Keratinocyte (primary cell): ENCODE data around the gene HOXB6. TPM values are rescaled to one million over a fixed set of nuclear protein-coding genes. Genes with fewer than 3 reads are reported as not detected.

Source experiments
- DNase-seq: peaks from one replicate; pipeline ENCODE4 v3.0.0-alpha.2; 2011; ENCODE audit warnings: low read depth, missing footprints, low spot score
- FAIRE-seq: peaks from 2 replicates; lab custom pipeline; 2011; peaks lifted over from hg19 to GRCh38; lab: Jason Lieb, UNC
- H2AFZ ChIP-seq: 2 replicates; pipeline ENCODE4 v1.6.0; 2012; ENCODE audit warnings: low read length, control low read depth, inconsistent platforms; ENCODE audit not compliant: control insufficient read depth
- H3K27ac ChIP-seq: 2 replicates; pipeline ENCODE4 v1.5.1; 2011; ENCODE audit warnings: low read length; ENCODE audit not compliant: control insufficient read depth, insufficient read depth
- H3K27me3 ChIP-seq: 3 replicates; pipeline ENCODE4 v1.6.0; 2011; ENCODE audit warnings: low read length; ENCODE audit not compliant: control insufficient read depth, insufficient read depth; ENCODE audit errors: extremely low read depth
- H3K36me3 ChIP-seq, 2 experiments: 2 replicates in 1 of 2; 3 replicates in 1 of 2; pipeline ENCODE4 v1.5.1; 2011; ENCODE audit warnings: low read length in 2 of 2, mild to moderate bottlenecking in 1 of 2; ENCODE audit not compliant: control insufficient read depth in 2 of 2, insufficient read depth in 2 of 2; ENCODE audit errors: extremely low read depth in 1 of 2
- H3K4me1 ChIP-seq: 3 replicates; pipeline ENCODE4 v1.5.1; 2011; ENCODE audit warnings: low read length; ENCODE audit not compliant: control insufficient read depth, insufficient read depth; ENCODE audit errors: extremely low read depth
- H3K4me2 ChIP-seq: 3 replicates; pipeline ENCODE4 v1.6.0; 2011; ENCODE audit warnings: low read depth, low read length; ENCODE audit not compliant: control insufficient read depth, insufficient read depth; ENCODE audit errors: extremely low read depth
- H3K4me3 ChIP-seq, 3 experiments: fragments of 200-600 bp in 1 of 3; sonication (generic) in 1 of 3; 2 replicates in 2 of 3; 3 replicates in 1 of 3; pipeline ENCODE4 v1.5.1; 2011 to 2016; ENCODE audit warnings: low read length in 3 of 3, mild to moderate bottlenecking in 3 of 3, control low read depth in 2 of 3, inconsistent platforms in 1 of 3, low read depth in 1 of 3, mixed read lengths in 1 of 3, mixed run types in 1 of 3, moderate library complexity in 1 of 3; ENCODE audit not compliant: control insufficient read depth in 2 of 3, insufficient read depth in 2 of 3; ENCODE audit errors: extremely low read depth in 1 of 3
- H3K79me2 ChIP-seq: 2 replicates; pipeline ENCODE4 v1.6.0; 2012; ENCODE audit warnings: low read length; ENCODE audit not compliant: control insufficient read depth, insufficient read depth
- H3K9ac ChIP-seq: 3 replicates; pipeline ENCODE4 v1.6.0; 2011; ENCODE audit warnings: low read length; ENCODE audit not compliant: control insufficient read depth, insufficient read depth; ENCODE audit errors: extremely low read depth
- H3K9me1 ChIP-seq: 3 replicates; pipeline ENCODE4 v1.6.0; 2011; ENCODE audit warnings: low read length; ENCODE audit not compliant: control insufficient read depth, insufficient read depth; ENCODE audit errors: extremely low read depth
- H3K9me3 ChIP-seq: 2 replicates; pipeline ENCODE4 v1.5.1; 2012; ENCODE audit warnings: low read depth, low read length; ENCODE audit not compliant: control insufficient read depth
- H4K20me1 ChIP-seq: 3 replicates; pipeline ENCODE4 v1.6.0; 2011; ENCODE audit warnings: low read length; ENCODE audit not compliant: control insufficient read depth, insufficient read depth; ENCODE audit errors: extremely low read depth
- EZH2 ChIP-seq: IDR thresholded peaks from one replicate; pipeline ENCODE4 v1.6.1; 2012; ENCODE audit warnings: inconsistent platforms, mild to moderate bottlenecking, low read length, moderate library complexity
- dilution Hi-C: fragments of 300-500 bp; cut with MboI; formaldehyde crosslinking; loops from one replicate; pipeline ENCODE4 v1.7.0; 2020; ENCODE audit warnings: low sequenced_read_pairs; ENCODE audit not compliant: extremely low pct_ligation_motif_present
- polyA plus RNA-seq, 5 experiments: library from polyadenylated mRNA; depleted of rRNA in 3 of 5; stranded (reverse) in 3 of 5; stranded (forward) in 1 of 5; unstranded in 1 of 5; fragments of >200 nt; gene quantifications; 1 replicate in 1 of 5; 2 replicates in 3 of 5; 3 replicates in 1 of 5; pipeline versions ENCODE4 v1.2.1 to v1.2.3, GENCODE V29; 2011 to 2012; ENCODE audit warnings: missing spikeins in 2 of 5, low read depth in 1 of 5, low replicate concordance in 1 of 5
- TF ChIP-seq, protein P1 (sequence below), 3 experiments: IDR thresholded peaks in 1 of 3; conservative IDR thresholded peaks in 1 of 3; optimal IDR thresholded peaks in 1 of 3; 2 replicates in 2 of 3; 3 replicates in 1 of 3; pipeline versions ENCODE3 to v1.5.1; 2011; ENCODE audit warnings: low read length in 3 of 3, mild to moderate bottlenecking in 3 of 3, moderate library complexity in 2 of 3, control low read depth in 1 of 3, inconsistent platforms in 1 of 3; ENCODE audit not compliant: insufficient read depth in 2 of 3; ENCODE audit errors: extremely low read depth in 1 of 3

The HOXB6 gene
- polyA plus RNA-seq, 1 donor (not counting 4 experiments of a cell fraction or from before 2014, with no cell fraction given), result 0.62 TPM

DNA sequence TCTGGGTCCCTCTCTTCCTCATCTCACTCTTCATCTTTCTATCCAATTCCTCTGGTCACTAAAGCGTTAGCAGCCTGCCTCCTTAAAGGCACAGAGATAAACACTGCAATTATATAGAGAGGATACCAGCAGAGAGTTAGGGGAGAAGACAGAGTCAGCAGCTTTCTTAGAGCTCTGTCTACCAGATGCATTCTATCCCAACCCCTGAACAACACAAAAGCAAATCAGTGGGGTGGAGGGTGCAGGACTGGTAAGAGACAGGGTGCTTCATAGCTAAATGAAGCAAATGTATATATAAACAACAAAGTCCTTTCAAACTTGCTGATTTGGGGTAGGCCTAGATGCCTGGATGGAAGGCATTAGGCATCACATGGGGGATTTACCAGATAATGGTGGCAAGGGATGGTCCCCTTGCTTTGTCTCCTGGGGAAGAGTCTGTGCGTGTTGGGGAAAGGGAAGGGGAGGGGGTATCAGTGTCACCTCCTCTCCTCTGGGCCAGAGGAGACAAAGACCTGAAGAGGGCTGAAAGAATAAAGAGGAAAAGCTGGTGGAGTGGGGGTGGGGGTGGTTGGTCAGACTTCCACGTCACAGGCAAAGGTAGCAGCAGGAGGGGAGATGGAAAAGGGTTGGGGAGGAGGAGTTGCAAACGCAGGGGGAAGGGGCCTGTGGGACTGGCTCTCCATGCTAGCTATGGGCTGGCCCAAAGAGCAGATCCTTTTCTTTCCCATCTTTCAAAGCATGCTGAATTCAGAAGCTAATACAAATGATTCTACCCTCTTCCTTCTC lies 38.7 kb downstream of the HOXB6 start:
- Histone ChIP-seq H2AFZ (no peak overlapping the region), H3K4me3 (no peak overlapping the region), H3K9ac (no peak overlapping the region), H3K4me2 (no peak overlapping the region), H3K9me3 (no peaks in the 10 kb centered on the region), H3K27me3 (peaks cover 74% of the 10 kb centered on the region), H4K20me1 (no peaks in the 10 kb centered on the region), H3K9me1 (no peaks in the 10 kb centered on the region), H3K27ac (no peak overlapping the region), H3K4me1 (no peaks in the 10 kb centered on the region), H3K36me3 (peaks cover 0 to 3% of the 10 kb centered on the region in 2 experiments), H3K79me2 (no peaks in the 10 kb centered on the region)
- TF ChIP-seq, protein P1, sequence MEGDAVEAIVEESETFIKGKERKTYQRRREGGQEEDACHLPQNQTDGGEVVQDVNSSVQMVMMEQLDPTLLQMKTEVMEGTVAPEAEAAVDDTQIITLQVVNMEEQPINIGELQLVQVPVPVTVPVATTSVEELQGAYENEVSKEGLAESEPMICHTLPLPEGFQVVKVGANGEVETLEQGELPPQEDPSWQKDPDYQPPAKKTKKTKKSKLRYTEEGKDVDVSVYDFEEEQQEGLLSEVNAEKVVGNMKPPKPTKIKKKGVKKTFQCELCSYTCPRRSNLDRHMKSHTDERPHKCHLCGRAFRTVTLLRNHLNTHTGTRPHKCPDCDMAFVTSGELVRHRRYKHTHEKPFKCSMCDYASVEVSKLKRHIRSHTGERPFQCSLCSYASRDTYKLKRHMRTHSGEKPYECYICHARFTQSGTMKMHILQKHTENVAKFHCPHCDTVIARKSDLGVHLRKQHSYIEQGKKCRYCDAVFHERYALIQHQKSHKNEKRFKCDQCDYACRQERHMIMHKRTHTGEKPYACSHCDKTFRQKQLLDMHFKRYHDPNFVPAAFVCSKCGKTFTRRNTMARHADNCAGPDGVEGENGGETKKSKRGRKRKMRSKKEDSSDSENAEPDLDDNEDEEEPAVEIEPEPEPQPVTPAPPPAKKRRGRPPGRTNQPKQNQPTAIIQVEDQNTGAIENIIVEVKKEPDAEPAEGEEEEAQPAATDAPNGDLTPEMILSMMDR (optimal IDR thresholded peaks at IDR 0.05 in 1 of 3, IDR thresholded peaks at IDR 0.05 in 1 of 3, conservative IDR thresholded peaks at IDR 0.05 in 1 of 3; ENCODE audit: extremely low read depth in 1 of 3, insufficient read depth in 2 of 3, low read length in 3 of 3), result no peak
- TF ChIP-seq EZH2, result no peak
- FAIRE-seq (no peak), DNase-seq (no peak)
- dilution Hi-C loops, result no loop called here

DNA sequence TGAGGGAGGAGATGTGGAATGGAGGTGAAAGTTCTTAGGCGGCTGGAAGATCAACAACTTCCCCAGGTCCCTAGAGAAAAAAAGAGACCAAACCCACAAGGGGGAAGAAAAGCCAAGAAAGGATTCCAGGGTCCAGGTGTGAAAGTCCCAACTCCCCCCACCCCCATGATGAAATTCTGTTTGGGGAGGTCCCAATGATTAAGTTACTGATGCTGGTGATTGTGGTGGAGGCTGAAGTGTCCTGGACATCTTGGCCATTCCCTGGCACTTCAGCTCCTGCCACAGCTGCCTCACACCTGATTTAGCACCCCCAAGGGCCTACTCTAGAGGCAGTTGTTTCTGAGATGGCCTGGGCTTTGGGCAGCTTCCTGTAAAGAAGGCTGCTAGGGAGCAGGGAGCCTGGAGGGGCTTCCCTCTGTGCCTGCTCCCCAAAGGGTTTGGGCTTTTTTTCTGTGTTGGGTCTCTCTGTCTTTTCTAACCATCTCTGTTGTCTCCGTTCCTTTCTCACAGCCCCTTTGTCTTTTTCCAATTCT lies 39.7 kb downstream of the HOXB6 start:
- no peak for DNase-seq
- no peaks in the 10 kb centered on the region for H4K20me1 ChIP-seq
- no peak overlapping the region for H2AFZ ChIP-seq
- no peaks in the 10 kb centered on the region for H3K9me3 ChIP-seq
- H3K79me2 ChIP-seq, result no peaks in the 10 kb centered on the region
- H3K36me3 ChIP-seq, result peaks cover 0 to 3% of the 10 kb centered on the region in 2 experiments
- H3K4me2 ChIP-seq, result no peak overlapping the region
- no peaks in the 10 kb centered on the region for H3K9me1 ChIP-seq
- no peak overlapping the region for H3K27ac ChIP-seq
- FAIRE-seq, result no peak
- no peak overlapping the region for H3K9ac ChIP-seq
- no peaks in the 10 kb centered on the region for H3K4me1 ChIP-seq
- H3K4me3 ChIP-seq, result no peak overlapping the region
- dilution Hi-C loops, result no loop called here
- TF ChIP-seq, protein P1 (optimal IDR thresholded peaks at IDR 0.05 in 1 of 3, IDR thresholded peaks at IDR 0.05 in 1 of 3, conservative IDR thresholded peaks at IDR 0.05 in 1 of 3; ENCODE audit: extremely low read depth in 1 of 3, insufficient read depth in 2 of 3, low read length in 3 of 3), result no peak
- no peak for TF ChIP-seq EZH2
- H3K27me3 ChIP-seq, result peaks cover 63% of the 10 kb centered on the region
